Measurements from ENCODE around the gene SLC7A4.
A peak's percentile ranks its signal among the peaks of the same experiment; 100 is the strongest.
"Not testable (repeated sequence)": the region's sequence is repeated elsewhere in the genome, so short reads cannot be mapped to it uniquely, and the experiment has no call there.

Gene SLC7A4

GRCh38 chr22:21064917-21065864, 32.8 kb upstream of the SLC7A4 start:
- no peak for DNase-seq (ENCODE audit: low read depth in 2 of 2)

DNA sequence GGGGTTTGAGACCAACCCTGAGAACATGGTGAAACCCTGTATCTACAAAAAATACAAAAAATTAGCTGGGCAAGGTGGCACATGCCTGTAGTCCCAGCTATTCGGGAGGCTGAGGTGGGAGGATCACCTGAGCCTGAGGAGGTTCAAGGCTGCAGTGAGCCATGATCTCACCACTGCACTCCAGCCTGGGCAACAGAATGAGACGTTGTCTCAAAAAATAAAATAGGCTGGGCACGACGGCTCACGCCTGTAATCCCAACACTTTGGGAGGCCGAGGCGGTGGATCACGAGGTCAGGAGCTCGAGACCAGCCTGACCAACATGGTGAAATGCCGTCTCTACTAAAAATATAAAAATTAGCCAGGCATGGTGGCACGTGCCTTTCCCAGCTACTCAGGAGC, 32.1 kb upstream of the SLC7A4 start:
- DNase-seq (ENCODE audit: low read depth in 2 of 2) = not testable (repeated sequence)

DNA sequence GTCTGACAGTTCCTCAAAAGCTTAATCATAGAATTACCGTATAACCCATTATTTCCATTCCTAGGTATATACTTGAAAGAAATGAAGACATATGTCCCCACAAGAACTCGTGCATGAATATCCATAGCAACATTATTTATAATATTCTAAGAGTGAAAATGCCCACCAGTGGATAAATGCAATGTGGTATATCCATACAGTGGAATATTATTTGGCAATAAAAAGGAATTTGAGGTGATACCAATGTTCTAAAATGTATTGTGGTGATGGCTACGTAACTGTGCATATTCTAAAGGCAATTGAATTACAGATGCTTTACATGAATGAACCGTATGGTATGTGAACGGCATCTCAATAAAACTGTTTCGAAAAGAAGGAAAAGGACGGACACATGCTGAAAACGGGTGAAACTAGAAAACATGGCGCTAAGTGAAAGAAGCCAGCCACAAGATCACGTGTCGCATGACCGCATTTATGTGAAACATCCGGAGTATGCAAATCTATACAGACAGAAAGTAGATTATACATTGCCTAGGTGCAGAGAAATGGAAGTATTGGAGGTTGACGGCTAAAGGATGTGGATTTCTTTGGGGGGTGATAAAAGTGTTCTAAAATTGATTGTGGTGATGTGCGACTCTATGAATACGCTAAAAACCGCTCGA, 29.4 kb upstream of the SLC7A4 start:
- not testable (repeated sequence) for DNase-seq (ENCODE audit: low read depth in 2 of 2)

GRCh38 chr22:21060363-21060762, 28.0 kb upstream of the SLC7A4 start:
- DNase-seq (ENCODE audit: low read depth in 2 of 2) = not testable (repeated sequence)

DNA sequence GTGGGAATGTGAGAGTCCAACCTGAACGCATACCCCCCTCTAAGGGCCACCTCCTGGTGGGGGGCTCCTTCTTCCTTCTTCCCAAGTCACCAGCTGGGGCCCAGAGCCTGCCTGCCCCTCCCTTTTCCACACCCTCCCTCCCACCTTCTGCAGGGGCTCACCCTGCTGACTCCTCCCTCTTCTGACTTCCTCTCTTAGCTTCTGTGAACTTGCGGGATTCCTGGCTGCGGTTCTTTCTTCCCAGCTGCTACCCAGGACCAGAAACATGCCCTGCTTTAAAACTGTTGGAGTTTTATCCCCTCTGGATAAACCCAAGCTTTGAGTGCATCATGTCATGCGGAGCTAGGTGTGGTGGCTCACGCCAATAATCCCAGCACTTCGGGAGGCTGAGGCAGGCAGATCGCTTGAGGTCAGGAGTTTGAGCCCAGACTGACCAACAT, 23.5 kb upstream of the SLC7A4 start:
- no peak for DNase-seq (ENCODE audit: low read depth in 2 of 2)

GRCh38 chr22:21055564-21055834, 23.1 kb upstream of the SLC7A4 start:
- DNase-seq (ENCODE audit: low read depth in 2 of 2) = no peak

DNA sequence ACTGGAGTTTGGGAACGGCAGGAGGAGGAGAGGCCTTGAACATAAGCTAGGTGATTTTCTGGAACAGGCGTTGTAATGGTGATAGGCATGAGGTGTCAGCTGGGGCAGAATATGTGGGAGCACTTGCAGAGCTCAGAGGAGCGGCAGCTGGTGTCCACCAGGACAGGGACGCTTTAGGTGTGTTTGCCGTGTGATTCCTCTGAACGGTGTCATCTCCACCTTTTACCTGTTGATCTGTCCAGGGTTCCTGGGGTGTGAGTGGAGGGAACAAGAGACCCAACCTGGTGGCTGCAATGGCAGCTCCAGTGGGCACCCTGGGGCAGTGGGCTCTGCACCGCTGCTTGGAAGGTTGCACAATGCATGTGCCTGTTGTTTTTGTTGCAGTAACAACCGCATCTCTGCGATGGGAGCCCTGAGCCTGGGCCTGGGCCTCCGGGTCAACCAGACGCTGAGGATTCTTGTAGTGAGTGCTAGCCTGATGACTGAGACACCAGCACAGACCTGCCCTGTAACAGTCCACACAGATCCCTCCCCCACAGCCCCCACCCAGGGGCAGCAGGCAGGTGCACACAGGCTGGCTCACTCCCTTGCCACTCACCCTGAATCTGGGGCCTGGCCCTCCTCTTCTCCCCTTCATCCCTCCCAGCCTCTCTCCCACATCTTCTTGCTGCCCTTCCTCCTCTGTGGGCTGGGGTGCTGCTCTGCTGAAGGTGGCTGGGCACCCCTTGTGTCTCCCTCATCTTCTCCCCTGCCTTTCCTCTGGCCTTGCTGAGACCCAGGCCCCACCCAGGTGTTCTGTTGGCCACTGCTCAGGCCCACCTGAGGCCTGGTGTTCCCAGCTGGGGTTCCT, 22.6 kb upstream of the SLC7A4 start:
- no peak for DNase-seq (ENCODE audit: low read depth in 2 of 2)

DNA sequence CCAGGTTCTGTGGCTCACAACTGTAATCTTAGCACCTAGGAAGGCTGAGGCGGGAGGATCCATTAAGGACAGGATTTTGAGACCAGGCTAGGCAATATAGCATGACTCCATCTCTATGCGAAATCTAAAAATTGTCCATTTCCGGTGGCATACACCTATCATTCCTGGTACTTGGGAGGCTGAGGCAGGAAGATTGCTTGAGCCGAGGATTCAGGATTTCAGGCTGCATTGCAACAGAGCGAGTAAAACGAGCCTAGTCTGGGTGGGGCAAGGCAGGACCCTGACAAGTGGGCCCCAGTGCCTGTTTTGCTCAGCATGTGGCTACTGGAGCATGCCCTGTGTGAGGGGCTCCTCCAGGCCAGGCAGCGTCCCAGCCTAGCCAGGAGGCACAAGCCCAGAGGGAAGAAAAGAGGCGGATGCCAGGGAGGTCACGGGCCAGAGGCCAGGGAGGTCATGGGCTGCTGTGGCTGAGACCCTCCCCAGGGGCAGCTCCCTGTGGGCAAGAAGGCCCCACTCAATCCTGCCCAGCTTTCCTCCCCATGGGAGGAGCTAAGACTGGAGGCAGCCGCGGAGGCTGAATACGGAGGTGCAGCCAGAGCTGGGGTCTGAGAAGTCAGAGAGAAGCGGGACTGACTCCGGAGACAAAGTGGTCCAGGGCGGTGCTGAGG, 21.8 kb upstream of the SLC7A4 start:
- no peak for DNase-seq (ENCODE audit: low read depth in 2 of 2)

GRCh38 chr22:21052715-21053459, 20.5 kb upstream of the SLC7A4 start:
- no peak for DNase-seq (ENCODE audit: low read depth in 2 of 2)

DNA sequence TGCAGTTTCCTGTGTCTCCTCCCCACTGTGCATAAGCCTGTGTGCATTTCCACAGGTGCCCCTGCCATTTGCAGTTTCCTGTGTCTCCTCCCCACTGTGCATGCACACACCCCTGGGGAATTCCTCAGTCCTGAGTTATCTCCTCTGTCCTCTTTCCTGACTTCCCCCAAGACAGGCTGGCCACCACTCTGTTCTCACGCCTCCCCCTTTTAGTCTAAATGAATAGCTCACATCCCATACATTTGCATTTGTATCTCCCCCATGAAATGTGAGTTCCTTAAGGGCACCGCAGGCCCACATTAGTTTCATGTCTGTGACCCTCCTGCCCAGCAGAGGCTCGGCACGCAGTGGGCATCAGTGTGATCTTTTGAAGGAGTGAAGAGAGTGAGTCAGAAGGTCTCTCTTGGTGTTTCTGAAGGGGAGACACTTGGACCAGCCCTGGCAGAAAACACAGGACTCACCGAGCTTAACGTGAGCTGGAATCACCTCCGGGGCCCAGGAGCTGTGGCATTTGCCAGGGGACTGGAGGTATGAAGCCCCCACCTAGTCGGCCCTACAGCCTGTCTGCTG, 19.6 kb upstream of the SLC7A4 start:
- no peak for DNase-seq (ENCODE audit: low read depth in 2 of 2)

GRCh38 chr22:21051145-21051830, 18.9 kb upstream of the SLC7A4 start:
- DNase-seq (ENCODE audit: low read depth in 2 of 2) = no peak

DNA sequence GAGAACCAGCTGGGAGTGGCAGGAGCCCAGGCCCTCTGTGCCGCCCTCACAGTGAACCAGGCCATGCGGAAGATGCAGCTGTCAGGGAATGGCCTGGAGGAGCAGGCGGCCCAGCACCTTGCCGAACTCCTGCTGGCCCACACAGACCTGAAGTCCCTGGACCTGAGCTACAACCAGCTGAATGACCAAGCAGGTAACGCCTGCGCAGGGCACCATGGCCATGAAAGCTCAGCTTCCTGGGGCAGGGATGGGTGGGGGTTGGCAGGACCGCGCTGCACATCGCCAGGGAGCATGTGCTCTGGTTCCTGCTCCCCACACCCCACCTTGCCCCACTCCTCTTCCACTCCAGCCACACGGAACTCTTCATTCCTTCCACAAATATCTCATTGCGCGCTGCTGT, 16.6 kb upstream of the SLC7A4 start:
- not testable (repeated sequence) for DNase-seq (ENCODE audit: low read depth in 2 of 2)

- DNase-seq (ENCODE audit: low read depth in 2 of 2) = not testable (repeated sequence)
These were observed 16.1 kb upstream of the SLC7A4 start for GRCh38 chr22:21048448-21048847.

- no peak for DNase-seq (ENCODE audit: low read depth in 2 of 2)
These were observed 15.4 kb upstream of the SLC7A4 start for GRCh38 chr22:21047730-21048129.

GRCh38 chr22:21047035-21047661, 14.8 kb upstream of the SLC7A4 start:
- no peak for DNase-seq (ENCODE audit: low read depth in 2 of 2)

DNA sequence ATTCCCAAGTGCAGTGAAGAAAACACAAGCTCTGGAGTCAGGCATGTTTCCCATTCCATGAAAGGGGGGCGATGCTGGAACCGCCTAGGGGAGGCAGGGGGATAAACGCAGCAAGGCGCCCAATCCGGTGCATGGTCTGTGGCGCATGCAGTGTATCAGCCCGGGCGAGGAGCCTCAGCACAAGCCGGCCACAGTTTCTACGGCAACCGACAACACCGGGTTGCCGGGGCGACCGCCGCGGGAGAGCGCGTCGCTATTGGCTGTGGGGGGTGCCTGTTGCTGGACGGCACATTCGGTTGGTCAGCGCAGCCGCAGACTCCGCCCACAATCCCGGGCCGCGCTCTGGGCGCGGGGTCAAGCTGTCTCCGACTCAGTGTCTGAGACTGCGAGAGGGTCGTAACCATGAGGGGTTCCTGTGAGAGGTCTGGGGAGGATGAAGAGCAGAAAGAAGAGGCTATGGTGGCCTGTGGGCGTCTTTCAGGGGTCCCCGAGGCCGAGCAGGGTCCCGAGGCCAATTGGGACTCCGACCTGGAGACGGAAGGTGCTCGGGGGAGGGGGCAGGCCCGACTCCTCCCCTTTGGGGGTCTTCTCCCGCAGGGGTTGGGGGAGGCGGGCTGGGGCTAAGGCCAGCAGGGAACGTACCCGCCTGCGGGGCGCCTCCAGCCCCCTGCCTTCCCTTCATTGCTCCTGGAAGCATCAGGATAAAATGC, 13.4 kb upstream of the SLC7A4 start, which contains the start of gene LRRC74B:
Gene LRRC74B, plus strand, starts transcription at position 362 of the 710 bp plus-strand sequence. Its CDS starts 41 bp downstream, at position 403.
- peak; percentile 41 to 51 for DNase-seq (ENCODE audit: low read depth in 2 of 2)

DNA sequence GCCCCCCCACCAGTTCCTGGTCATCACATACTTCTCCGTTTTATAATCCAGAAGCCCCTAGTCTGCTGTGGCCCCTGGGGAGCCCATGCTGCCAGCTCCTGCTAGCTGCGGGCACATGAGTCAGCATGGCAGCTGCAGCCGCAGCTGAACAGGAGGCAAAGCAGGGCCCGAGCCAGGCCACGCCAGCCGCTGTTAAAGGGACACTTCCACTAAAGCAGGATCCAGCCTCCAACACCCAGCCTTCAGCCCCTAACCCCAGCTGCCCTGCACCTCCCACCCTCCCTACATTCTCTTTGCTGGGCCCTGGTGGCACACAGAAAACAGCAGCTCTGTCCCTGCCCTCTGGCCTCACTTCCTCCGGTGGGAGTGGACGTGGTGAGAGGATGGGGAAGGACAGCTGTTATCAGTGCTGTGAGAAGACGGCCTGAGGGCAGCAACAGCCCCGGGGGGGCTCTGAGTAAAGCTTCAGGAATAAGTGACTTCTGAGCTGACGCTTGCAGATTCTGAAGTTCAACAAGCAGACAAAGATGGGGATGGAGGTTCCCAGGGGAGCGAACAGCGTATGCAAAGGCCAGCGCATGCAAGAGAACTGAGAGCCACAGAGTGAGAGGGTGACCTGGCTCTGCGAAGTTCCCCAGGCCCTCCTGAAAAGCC, 12.7 kb upstream of the SLC7A4 start:
- no peak for DNase-seq (ENCODE audit: low read depth in 2 of 2)

DNA sequence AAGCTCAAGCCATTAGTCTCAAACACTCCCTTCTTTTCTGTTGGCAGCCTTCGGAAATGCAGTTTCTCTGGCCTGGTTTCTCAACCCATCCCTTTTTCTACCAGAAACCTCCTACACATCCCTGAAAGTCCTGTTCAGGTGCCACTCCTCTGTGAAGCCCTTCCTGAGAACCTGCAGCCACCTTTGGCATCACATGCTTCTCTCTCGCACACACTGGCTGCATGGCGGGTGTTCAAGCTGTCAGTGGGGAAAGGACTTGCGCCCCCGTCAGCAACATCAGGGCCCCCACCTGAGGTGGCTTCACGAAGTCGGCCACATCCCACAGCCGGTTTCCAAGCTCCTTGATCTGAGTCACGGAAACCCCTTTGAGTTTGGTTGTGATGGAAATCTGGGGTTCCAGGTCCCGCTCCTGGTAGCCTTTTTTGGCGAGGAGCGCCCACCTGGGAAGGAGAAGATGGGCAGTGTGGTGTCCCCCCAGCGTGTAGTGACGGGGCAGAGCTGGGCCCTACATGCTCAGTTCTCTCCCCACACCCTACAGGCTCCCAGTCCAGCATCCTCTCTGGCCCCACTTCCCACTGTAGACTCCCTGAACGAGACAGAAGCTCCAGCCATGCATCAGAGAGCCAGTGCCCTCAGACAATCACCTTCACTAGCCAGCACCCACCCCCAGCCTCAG, 11.6 kb upstream of the SLC7A4 start:
- no peak for DNase-seq (ENCODE audit: low read depth in 2 of 2)
